ENCODE results near the gene HSPA1B.
"Not testable (repeated sequence)": the region's sequence is repeated elsewhere in the genome, so short reads cannot be mapped to it uniquely, and the experiment has no call there.

Gene HSPA1B

DNA sequence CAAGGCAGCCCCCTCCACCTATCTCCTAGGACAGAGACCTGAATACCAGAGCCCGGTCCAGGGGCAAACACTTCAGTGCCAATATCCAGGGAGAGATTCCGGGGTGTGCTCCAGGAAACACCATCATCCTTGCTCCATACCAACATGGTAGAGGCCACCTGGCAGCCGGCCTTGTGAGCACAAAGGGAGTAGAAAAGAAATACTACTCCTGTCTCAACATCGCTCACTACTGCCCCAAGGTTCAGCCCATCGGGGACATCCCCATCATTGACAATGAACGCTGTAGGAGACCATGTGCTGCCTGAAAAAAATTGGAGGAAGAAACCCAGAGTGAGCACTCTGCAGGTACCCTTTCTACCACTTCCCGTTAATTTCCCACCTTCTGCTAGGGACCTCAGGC, 33.6 kb downstream of the HSPA1B start:
- DNase-seq, result no peak

GRCh38 chr6:31861919-31862343, 34.4 kb downstream of the HSPA1B start:
- DNase-seq, result no peak

GRCh38 chr6:31862344-31863235, 35.1 kb downstream of the HSPA1B start, which contains the start of gene NEU1:
Gene NEU1 (minus strand): TSS chr6:31862821. CDS start chr6:31862776, 45 bp downstream.
- DNase-seq, result peak; percentile 100

DNA sequence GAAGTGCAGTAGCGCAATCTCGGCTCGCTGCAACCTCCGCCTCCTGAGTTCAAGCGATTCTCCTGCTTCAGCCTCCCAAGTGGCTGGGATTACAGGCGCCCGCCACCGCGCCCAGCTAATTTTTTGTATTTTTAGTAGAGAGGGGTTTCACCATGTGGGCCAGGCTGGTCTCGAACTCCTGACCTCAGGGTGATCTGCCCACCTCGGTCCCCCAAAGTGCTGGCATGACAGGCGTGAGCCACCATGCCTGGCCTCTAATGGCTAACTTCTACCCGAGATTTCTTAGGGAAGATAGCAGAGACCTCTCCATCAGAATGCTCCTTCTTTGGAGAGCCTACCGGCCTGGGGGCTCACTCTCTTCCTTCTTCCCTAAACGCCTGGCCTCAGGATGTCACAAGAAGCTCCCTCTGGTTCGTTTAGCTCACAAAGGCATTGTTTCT, 36.6 kb downstream of the HSPA1B start:
- not testable (repeated sequence) for DNase-seq

GRCh38 chr6:31864818-31865204, 37.3 kb downstream of the HSPA1B start:
- no peak for DNase-seq

DNA sequence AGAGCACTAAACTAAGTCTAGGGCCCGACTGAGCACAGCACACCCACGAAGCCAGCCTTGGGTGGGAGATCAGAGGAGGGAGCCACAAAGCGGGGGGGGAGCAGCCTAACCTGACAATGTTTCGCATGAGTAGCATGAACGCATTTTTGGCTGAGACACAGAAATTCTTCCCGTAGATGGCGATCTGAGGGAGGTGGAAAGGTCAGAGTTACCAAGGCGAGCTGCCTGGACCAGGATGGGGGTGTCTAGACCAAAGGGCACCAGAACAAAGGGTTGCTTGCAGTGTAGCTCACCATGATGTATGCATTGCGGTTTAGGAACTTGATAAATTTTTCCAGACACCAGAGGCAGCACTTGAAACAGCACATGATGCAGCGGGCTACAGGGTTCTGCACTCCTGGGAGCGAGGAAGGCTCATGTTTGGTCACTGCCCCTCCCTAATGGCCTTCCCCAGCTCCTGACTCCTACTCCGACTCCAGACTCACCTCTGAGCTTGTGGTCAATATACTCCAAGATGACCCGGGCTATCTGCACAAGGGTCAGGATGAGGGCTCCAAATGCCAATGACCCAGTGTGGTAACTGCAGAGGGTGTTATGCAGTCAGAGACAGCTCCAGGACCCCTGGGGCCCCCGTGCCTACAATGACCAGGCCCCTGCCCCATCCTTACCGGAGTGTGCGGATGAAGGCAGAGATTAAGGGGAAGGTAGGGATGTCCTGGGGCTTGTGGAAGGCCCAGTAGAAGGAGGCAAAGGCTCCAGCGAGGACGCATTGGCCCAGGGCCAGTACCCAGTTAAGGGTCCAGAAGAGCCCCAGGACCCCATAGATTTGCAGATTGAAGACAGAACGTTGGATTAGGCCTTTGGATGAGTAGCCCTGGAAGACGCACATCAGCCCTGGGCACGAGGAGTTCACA, 37.9 kb downstream of the HSPA1B start:
- DNase-seq, result no peak

GRCh38 chr6:31868658-31868971, 41.1 kb downstream of the HSPA1B start:
- not testable (repeated sequence) for DNase-seq

DNA sequence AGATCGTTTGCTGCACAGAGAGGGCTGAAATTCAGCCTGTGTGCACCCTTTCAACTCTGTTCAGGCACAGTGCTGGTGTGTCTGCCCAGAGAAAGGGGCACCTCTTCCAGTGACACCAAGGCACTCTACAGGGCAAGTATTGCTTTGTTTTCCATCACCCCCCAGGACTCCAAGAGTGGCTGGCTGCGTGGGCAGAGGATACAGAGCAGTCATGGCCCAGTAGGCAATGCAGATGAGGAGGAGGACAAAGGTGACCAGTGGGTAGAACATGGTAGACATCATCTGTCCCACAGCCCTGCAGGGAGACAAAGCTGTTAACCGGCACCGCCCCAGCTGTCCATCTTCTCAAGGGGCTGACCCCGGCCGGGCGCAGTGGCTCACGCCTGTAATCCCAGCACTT, 41.8 kb downstream of the HSPA1B start:
- DNase-seq, result no peak

DNA sequence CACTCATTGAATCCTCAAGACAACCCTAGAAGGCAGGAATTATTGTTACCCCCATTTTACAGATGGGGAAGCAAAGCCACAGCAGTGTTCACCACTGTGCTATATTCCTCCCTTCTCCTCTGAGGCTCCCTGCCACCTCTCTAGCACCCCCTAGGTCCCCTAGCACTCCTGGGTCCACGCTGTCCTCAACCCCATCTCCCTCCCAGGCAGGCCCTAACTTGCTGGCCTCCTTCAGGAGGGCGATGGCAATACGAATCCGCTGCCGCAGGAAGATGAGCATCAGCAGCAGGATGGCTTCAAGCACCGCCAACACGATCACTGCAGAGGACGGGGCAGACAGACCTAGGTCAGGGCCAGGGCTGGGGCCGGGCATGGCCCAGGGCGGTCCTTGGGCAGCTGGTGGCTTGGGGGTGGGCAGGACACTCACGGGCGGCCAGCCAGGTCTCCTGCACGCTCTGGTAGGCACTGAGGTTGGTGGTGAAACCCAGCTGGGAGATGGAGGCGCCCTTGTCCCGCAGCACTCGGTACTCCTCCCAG, 42.9 kb downstream of the HSPA1B start:
- DNase-seq, result no peak

- DNase-seq, result no peak
Measured at GRCh38 chr6:31871046-31871659, 43.6 kb downstream of the HSPA1B start.

- no peak for DNase-seq
Measured at GRCh38 chr6:31874084-31874670, 46.6 kb downstream of the HSPA1B start.

DNA sequence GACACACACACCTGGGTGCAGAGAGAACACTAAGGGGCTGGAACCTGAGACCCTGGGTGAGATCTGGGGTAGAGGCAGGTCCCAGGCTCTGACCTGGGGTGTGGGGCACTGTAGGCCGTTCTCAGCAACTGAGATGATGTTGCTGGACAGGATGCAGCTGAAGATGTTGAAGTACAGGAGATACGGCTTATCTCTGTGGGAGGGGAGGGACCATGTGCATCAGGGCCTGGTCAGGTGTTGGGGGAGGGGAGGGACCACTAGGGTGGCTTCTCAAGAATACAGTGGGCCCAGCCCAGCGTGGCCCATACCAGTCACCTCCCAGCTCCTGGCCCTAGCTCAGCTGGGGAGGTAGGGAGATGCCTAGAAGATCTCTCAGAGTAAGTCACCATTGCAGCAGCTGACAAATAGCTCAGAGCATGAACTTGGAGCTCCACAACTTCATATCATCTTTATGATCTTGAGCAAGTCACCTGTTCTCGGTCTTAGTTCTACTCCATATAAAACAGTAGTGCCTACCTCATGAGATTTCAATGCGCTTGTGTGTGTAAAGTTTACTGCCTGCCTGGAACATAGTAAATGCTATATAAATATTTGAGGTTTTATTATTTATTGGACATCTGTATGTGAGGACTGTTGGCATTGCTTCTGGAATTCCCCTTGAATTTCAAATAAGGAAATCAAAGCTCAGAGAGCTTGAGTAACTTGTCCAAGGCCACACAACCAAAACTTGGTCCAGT, 47.5 kb downstream of the HSPA1B start:
- no peak for DNase-seq

DNA sequence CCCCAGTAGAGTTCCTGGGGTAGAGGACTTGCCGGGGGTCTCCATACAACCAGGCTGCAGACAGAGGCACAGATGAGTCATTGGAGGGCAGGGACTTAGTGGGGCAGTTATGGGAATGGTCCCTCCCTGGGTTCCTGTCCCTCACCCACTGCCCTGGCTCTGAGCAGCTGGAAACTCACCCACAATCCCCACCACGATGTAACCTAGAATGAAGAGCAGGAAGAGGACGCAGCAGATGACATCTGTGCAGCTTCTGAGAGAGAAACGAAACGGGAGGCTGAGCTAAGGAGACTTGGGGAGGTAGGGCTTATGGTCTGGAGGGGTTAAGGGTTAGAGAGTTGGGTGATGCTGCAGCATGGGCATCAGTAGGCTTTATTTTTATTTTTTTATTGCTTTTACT, 48.3 kb downstream of the HSPA1B start:
- DNase-seq, result no peak

DNA sequence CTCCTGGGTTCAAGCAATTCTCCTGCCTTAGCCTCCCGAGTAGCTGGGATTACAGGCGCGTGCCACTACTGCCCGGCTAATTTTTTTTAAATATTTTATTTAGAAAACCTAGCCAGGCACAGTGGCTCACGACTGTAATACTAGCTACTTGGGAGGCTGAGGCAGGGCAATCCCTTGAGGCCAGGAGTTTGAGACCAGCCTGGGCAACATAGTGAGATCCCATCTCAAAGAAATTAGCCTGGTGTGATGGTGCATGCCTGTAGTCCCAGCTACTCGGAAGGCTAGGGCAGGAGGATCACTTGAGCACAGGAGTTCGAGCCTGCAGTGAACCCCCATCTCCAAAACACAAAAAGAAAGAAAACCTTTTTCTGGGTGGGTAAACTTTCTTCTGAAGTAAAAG, 48.8 kb downstream of the HSPA1B start:
- no peak for DNase-seq

DNA sequence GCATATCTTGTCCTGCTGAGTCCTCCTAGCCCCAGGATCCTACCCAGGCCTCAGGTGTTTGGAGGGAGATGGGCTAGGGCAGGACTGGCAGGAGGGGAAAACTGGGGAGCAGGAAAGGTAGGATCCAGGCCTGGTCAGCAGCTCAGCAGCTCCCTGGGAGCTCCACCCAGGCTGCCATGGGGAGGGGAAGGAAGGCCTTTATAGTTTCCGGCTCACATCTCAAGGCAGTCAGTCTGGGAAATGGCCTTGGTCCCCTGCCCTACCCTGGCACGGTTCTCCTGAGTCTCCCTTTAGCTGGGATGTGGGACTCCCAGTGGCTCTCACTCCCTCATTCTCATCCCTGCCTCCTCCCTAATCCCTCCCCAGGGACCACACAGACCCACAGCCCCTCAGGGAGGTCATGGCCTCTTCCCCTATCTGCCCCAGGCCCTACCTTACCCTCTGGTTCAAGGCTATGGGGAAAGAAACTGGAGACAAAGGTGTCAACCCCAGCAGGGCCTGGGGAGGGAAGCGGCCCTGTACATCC, 49.6 kb downstream of the HSPA1B start:
- DNase-seq, result no peak

DNA sequence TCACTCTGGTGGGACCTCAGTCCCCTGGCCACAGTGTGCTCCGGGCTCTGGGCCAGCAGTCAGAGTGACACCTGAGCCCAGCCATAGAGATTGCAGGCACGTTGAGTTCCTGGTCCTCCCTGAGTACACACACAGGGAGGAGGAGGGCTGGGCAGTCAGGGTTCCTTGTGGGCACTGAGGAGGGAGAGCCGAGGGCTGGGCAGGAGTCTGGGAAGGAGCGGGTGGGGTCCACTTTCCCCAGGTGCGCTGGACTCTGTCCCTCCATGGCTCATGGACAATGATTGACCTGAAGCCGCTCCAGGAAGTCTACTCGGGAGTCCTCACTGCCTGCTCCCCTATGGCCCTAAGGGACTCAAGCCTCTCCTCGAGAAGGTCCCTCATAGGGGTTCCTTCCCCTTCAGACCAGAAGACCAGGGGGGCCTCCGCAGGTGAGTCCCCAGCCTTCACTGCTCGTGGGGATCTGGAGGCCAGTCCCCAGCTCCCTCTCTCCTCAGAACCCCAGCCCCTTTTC, 50.2 kb downstream of the HSPA1B start:
- no peak for DNase-seq

- DNase-seq, result no peak
Measured at GRCh38 chr6:31878222-31878621, 50.7 kb downstream of the HSPA1B start.

DNA sequence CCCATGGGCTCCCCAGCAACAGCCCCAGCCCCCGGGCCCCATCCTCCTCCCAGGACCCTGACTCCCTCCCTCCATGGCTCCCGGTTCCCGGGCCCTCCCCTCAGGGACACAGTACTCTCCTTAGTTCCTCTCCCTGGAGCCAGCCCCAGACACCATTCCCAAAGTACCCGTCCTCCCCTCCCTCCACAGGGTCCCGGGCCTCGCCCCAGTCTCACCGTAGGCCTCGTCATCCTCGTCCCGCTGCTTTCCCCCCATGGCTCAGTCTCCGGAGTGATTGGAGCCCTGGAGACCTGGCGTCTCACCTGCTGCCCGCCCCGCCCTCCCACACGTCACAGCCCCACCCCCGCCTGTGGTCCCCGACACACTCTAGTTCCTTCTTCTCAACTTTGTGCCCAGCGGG, 51.2 kb downstream of the HSPA1B start, which contains the start of gene SLC44A4:
SLC44A4 (minus strand) TSS at position 272 of the 400 bp plus-strand sequence; CDS start at position 255, 17 bp downstream.
- DNase-seq, result no peak

GRCh38 chr6:31879143-31879542, 51.6 kb downstream of the HSPA1B start:
- no peak for DNase-seq
